G401.6 (cell line): ENCODE measurements around the gene RTTN.
"Not testable (repeated sequence)": the region's sequence is repeated elsewhere in the genome, so short reads cannot be mapped to it uniquely, and the experiment has no call there.

Experiments used
- FAIRE-seq: peaks from 2 replicates; lab custom pipeline; 2012; peaks lifted over from hg19 to GRCh38; lab: Jason Lieb, UNC

The RTTN gene

GRCh38 chr18:70149156-70149555 lies 56.3 kb downstream of the RTTN start:
- FAIRE-seq: no peak

GRCh38 chr18:70148039-70148938 lies 57.2 kb downstream of the RTTN start:
- FAIRE-seq: no peak

- no peak for FAIRE-seq
These were observed 59.3 kb downstream of the RTTN start for GRCh38 chr18:70146174-70146573.

GRCh38 chr18:70142001-70142400 lies 63.5 kb downstream of the RTTN start:
- no peak for FAIRE-seq

- FAIRE-seq: no peak
These were observed 66.3 kb downstream of the RTTN start for GRCh38 chr18:70139138-70139537.

GRCh38 chr18:70135604-70136003 lies 69.9 kb downstream of the RTTN start:
- no peak for FAIRE-seq

- no peak for FAIRE-seq
These were observed 72.5 kb downstream of the RTTN start for GRCh38 chr18:70132999-70133398.

- FAIRE-seq: no peak
These were observed 77.2 kb downstream of the RTTN start for GRCh38 chr18:70128271-70128670.

- no peak for FAIRE-seq
These were observed 78.1 kb downstream of the RTTN start for GRCh38 chr18:70127359-70127758.

GRCh38 chr18:70126832-70127231 lies 78.7 kb downstream of the RTTN start:
- no peak for FAIRE-seq

- no peak for FAIRE-seq
These were observed 81.3 kb downstream of the RTTN start for GRCh38 chr18:70124139-70124538.

GRCh38 chr18:70121842-70122241 lies 83.6 kb downstream of the RTTN start:
- no peak for FAIRE-seq

GRCh38 chr18:70116949-70117348 lies 88.5 kb downstream of the RTTN start:
- no peak for FAIRE-seq

GRCh38 chr18:70113511-70113910 lies 92.0 kb downstream of the RTTN start:
- no peak for FAIRE-seq

GRCh38 chr18:70110678-70111077 lies 94.8 kb downstream of the RTTN start:
- FAIRE-seq: no peak

- FAIRE-seq: no peak
These were observed 98.4 kb downstream of the RTTN start for GRCh38 chr18:70107091-70107490.

- not testable (repeated sequence) for FAIRE-seq
These were observed 102.6 kb downstream of the RTTN start for GRCh38 chr18:70102854-70103253.

GRCh38 chr18:70089858-70090257 lies 115.6 kb downstream of the RTTN start:
- no peak for FAIRE-seq

GRCh38 chr18:70086085-70086484 lies 119.4 kb downstream of the RTTN start:
- no peak for FAIRE-seq

- no peak for FAIRE-seq
These were observed 119.8 kb downstream of the RTTN start for GRCh38 chr18:70085641-70086040.

- FAIRE-seq: no peak
These were observed 123.1 kb downstream of the RTTN start for GRCh38 chr18:70082430-70082829.

- FAIRE-seq: no peak
These were observed 127.4 kb downstream of the RTTN start for GRCh38 chr18:70078106-70078505.

- no peak for FAIRE-seq
These were observed 129.6 kb downstream of the RTTN start for GRCh38 chr18:70075906-70076305.

- no peak for FAIRE-seq
These were observed 131.4 kb downstream of the RTTN start for GRCh38 chr18:70074116-70074515.
